ENCODE data around the gene PHF2.

The PHF2 gene

DNA sequence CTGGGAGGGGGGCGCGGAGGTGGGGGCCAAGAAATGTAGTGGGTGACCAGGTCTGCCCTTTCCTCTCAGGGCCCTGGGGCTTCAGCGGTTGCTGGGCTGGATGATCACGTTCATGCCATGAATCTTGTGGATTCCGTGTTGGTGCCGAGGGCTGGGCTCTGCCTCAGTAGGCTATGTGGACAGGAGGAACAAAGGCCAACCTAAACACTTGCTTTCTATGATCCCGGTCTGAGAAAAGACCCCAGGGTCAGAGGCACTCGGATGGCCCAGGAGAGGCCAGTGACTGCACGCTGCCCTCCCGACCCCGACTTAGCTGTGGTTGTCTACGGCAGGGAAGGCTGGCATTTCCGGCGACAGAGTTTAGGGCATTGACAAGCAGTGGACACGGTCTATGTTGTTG, 26.6 kb downstream of the PHF2 start:
- DNase-seq = no peak

DNA sequence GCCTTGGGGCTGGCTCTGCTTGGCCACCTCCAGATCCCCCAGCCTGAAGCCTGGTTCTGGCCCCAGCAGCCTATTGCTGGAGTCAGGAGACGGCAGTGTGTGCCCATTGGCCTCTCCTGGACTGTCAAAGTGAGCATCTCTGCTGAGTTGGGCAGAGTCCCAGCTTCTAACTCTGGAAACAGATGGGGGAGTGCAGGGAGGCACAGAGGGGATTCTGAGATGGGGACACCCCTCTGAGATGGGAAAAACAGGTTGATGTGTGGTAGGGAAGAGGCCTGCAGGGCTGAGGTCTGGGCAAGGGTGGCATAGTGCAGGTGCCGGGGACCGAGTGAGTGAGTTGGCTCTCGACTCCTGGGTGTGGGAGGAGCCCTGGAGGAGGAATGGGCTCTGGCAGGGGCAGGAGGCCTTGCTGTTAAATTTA, 27.5 kb downstream of the PHF2 start:
- DNase-seq = no peak

DNA sequence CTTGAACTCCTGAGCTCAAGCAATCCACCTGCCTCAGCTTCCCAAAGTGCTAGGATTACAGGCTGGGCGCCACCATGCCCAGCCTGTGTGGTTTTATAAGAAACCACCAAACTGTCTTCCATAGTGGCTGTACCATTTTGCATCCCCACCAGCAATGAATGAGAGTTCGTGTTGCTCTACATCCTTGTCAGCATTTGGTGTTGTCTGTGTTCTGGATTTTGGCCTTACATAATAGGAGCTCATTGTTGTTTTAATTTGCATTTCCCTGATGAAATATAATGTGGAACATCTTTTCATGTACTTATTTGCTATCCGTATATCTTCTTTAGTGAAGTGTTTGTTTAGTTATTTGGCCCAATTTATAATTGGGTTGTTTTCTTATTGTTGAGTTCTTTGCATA, 29.8 kb downstream of the PHF2 start:
- no peak for DNase-seq

DNA sequence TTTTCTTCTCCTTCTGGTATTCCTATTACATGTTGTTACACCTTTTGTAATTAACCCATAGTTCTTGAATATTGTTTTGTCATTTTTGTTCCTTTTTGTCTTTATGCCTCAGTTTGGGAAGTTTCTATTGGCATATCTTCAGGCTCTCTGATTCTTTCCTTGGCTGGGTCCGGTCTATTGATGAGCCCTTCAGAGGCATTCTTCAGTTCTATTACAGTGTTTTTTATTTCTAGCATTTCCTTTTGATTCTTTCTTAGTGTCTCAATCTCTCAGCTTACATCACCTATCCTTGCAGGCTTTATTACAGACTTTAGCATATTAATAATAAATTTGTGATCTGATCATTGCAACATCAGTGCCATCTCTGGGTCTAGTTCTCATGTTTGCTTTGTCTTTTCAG, 33.8 kb downstream of the PHF2 start:
- no peak for DNase-seq

DNA sequence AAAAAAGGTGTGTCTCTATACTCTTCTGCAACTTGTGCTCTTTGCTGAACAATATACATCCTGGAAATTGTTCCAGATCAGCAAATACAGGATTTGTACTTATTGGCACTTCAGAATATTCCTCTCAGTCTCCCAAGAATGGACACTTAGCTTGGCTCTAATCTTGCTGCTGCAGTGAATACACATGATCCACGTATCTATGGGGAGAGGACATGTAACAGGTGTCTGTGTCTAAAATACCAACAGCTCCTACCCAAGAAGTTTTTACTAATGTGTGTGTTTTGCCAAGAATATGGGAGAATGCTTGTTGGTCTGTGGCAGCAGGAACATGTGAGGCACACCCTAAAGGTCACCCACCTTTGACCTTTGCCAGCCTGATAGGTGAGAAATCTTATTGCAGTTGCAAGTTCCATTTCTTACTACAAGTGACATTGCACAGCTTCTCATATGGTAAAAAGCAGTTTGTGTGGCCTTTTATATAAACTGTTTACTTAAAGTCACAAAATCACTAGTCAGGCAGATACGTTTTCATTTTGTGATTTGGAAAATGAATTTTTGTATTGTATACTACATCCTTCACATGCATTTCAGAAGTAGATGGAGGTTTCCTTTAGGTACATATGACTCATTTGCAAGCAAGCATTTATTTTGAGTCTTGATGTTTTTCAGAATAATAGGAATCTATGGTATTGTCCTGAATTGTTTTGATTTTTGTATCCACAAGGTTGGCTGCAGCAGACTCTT, 35.8 kb downstream of the PHF2 start:
- no peak for DNase-seq

DNA sequence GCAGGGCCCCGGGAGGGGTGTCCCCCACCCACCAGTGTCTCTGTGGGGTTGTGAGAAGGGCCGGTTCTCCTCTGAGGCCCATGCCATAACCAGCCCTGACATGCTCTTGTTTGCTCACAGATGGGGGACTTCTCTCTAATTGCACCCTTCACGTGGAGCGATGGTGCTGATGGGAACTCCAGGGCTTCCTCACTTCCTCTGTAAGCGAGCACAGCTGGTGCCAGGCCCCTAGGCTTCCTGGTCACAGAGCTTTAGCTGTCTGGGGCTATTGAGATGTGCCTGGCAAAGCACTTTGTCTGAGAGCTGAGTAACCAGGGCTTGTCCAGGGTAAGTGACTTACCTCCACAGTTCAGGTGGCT, 36.4 kb downstream of the PHF2 start:
- no peak for DNase-seq

DNA sequence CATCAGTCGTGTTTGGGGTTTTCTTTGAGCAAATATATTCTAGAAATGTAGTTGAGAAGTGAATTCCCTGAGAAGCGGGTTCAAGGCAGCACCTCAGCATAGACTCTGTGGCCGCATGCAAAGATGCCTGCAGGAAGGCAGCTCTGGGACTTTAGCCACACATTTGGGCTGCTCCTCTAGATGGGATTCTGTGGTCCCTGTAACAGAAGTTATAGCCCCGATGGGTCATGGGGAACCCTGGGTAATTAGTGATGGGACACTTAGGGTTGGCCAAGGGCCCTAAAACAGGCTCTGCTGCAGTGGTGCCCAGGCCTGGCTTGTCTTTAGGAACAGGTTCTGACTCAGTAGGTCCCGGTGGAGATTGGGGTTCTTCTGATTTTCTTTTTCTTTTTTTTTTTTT, 36.8 kb downstream of the PHF2 start:
- DNase-seq = no peak

DNA sequence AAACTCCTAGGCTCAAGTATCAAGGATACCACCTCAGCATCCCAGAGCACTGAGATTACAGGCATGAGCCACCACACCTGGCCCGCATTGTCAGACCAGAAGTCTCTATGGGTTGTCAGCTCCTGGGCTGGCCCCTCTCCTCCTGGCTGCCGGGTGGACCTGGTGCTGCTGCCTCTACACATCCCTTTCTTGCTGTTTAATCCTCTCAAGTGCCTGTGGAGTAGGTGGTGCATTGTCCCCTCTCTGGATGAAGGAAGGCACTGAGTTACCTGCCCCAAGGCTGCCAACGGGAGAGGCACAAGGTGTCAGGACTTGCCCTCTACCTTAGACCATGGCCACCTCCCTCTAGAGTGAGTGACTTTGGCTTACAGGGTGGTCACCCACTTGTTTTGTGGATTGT, 37.4 kb downstream of the PHF2 start:
- DNase-seq = no peak

DNA sequence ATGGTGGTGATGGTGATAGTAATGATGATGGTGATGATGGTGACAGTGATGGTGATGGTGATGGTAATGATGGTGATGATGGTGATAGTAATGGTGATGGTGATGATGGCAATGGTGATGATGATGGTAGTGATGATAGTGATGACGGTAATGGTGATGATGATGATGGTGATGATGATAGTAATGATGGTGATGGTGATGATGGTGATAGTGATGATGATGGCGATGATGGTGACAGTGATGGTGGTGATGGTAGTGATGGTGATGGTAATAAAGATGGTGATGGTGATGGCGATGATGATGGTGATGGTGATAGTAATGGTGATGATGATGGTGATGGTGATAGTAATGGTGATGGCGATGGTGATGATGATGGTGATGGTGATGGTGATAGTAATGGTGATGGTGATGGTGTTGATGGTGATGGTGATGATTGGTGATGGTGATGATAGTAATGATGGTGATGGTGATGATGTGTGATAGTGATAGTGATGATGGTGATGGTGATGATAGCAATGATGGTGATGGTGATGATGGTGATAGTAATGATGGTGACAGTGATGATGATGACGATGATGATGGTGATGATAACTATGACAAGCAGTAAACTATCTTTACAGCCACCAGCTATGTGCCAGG, 38.6 kb downstream of the PHF2 start:
- DNase-seq = no peak

DNA sequence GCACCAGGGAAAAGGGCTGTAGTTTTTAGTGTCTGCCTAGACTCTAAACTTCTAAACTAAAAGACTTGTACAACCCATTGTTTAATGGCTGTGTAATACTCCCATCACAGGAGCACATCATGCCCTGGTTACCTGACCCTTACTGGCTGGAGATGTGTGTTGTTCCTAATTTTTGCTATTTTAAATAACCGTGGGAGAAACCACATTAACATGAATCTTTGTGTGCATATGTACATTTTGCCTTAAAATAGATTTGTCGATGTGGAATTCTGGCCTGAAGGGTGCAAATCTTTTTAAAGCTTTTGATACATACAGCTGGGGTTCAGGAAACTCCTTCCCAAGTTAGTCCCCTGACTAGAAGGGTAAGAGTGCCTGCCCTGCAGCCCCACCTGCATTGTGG, 39.7 kb downstream of the PHF2 start:
- no peak for DNase-seq

DNA sequence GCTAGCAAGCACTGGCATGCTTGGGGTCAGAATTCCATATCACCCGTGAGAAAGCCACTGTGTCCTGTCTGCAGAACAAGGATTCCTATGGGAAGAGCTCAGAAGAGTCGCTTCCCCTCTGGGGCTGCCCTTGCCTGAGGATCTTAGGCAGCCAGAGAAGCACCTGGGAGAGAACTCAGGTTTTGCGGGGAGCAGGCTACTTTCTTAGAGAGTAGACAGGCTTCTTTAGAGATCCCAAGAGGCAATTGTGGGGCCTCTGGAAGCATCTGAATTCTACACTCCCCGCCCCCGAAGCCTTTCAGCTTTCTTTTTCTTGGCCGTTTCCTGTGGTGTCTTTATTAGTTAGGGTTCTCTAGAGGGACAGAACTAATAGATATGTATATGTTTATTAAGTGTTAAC, 40.9 kb downstream of the PHF2 start:
- DNase-seq = no peak

DNA sequence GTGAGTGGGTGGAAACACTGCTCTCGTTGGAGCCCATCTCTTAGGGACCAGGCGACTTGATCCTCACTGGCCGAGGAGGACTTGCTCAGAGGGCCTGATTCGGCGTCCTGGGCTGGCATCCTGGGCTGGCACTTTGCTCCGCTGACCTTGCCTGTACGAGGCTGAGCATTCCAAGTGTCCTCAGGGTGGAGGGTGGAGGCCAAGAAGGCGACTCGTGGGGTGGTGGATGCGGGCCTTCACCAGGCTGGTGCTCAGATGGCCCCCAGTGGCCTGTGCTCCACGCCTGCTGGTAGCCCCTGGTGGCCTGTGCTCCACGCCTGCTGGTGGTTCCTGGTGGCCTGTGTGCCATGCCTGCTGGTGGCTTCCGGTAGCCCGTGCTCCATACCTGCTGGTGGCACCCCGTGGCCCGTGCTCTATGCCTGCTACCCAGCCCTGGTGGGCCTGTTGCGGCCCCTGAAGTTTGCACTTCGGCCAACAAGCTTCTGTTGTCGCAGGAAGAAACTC, 42.9 kb downstream of the PHF2 start:
- DNase-seq = no peak

DNA sequence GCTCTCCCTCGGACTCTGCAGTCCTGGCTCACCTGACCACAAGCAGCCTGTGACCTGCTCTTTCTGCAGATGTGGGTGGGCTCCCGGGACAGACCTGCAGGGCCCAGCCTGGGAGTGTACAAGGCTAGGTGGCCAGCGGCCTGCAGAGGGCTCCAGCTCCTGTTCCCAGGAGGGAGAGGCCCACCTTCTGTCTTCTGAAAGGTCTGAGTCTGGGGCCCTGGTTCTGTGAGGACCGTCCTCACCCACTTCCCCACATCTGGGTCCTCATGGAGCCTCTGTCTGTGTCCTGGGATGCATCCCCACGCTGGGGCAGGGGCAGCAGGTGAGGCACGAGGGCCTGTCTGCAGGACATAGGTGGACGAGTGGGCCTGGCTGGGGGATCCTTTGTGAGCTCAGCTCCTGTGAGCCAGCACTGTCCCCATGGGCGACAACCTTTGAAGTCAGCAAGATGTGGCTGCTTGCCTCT, 43.7 kb downstream of the PHF2 start:
- no peak for DNase-seq

DNA sequence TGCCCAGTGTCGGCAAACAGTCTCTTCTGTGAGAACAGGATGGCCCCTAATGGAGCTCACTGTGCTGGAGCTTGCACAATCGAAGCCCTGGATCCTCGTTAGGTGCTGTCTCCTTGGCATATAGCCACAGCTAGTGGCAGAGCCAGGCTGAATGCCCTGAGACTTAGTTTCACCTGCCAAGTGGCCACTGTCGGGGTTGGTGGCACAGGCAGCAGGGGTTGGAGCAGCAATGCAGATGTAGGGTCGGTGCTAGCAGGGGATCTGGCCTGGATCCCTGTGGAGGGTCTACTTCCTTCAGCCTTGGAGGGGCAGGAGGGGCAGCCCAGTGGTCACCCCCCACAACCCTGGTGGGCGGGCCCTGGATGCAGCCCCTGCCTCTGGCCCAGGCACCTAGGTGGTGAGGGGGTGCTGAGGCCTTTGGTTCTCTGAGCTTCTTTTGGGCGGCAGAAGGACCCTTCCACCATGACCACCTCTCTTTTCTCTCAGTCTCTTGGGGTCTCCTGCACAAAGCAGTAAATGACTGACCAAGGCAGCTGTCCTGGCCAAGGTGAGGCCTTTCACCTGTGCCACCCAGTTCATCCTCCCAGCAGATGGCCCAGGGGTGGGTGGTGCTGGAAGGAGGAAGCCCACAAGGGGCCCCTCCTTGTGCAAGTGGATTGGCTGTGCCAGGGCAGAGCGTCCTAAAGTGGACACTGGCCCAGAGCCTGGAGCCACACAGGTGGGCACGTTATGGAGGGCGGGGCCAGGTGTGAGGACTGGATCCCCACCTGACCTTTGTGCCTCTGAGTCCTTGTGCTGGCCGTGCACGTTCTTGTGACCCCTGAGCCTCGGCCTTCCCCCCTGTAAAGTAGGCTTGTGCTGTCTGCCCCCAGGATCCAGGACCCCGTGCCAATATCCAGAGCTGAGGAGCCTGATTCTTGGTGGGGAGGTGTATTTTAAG, 44.8 kb downstream of the PHF2 start:
- DNase-seq = no peak

DNA sequence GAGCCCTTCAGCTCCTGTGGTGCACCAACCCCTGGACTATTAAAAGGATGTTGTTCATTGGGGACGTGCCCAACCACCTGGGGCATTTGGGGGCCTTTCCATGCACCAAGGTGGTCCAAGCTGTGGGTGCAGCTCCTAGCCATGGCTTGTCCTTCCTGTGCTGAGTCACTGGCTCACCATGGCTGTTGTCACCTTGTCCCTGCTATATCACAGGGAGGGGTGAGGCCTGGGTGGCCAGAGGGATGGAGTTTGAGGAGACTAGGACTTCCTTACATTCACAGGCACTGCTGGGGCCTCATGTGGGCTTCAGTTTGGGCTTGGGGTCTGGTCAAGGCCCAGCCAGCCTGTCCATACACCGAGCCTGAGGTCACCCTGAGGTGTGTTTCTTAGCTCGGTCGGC, 45.5 kb downstream of the PHF2 start:
- DNase-seq = no peak

DNA sequence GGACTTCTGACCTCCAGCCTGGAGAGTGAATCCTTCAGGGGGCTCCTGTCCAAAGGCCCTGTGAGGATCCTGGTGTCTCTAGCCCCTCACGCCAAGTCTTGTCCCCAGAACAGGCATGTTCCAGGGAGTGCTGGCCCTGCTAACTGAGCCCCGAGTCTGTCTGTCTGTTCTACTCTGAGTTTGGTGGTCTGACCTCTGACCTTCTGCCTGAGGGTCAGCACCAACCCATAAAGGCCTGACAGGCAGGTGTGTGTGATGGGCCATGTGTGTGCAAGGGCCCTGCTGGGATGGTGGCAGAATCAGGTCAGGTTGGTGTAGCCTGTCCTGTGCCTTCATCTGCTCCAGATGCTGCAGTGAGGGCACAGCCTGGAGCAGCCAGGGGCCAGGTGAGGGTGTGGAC, 46.3 kb downstream of the PHF2 start:
- no peak for DNase-seq

DNA sequence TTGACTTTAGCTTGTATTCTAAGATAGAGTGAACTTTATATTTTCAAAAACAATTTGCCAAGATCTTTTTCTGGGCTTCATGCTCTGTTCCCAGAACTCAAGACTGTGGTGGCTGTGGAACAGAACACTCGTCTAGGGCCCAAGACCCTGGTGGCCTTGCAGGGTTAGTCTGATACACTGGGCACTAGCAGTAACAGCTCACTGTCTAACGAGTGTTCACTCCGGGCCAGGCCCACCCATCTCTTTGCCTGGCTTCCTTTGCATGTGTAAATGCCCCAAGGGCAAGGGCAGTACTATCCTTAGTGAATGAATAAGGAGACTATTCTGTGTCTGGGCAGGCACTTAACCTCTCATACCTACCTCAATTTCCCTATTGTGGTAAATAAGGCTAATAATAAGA, 47.4 kb downstream of the PHF2 start:
- no peak for DNase-seq

DNA sequence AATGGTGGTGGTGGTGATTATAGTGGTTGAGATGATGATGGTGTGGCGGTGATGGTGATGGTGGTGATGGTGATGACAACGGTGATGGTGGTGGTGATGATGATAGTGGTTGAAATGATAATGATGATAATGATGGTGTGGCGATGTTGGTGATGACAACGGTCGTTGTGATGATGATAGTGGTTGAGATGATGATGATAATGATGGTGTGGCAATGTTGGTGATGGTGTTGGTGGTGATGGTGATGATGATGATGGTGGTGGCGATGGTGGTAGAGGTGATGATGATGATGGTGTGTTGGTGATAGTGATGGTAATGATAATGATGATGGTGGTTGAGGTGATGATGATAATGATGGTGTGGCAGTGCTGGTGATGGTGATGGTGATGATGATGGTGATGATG, 48.0 kb downstream of the PHF2 start:
- DNase-seq = no peak

DNA sequence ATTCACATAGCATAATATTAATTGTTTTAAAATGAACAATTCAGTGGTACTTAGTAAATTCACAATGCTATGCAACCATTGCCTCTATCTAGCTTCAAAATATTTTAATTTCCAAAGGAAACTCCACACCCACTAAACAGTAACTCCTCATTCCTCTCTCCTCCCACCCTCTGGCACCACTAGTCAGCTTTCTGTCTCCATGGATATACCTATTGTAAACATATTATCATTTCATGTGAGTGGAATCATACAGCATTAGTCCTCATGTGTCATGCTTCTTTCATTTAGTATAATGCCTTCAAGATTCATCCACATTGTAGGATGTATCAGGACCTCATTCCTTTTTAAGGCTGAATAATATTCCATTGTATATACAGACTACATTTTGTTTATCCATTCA, 48.6 kb downstream of the PHF2 start:
- DNase-seq = no peak

DNA sequence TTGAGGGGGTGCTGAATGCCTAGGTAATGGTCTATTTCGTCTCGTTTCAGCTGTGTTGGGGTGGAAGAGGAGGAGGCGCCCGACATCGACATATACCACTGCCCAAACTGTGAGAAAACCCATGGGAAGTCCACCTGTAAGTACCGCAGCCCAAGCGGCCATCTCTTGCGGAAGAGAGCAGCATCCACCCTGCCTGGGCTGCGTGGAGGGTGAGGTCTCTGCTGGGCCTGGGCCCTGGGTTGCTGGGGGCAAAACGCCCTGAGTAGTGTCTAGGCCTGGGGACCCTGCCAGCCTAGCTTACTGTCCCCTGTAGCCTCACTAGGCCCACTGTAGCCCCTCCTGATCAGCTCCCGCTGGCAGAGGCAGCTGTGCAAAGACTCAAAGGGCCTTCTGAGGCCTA, 53.5 kb downstream of the PHF2 start:
- no peak for DNase-seq

DNA sequence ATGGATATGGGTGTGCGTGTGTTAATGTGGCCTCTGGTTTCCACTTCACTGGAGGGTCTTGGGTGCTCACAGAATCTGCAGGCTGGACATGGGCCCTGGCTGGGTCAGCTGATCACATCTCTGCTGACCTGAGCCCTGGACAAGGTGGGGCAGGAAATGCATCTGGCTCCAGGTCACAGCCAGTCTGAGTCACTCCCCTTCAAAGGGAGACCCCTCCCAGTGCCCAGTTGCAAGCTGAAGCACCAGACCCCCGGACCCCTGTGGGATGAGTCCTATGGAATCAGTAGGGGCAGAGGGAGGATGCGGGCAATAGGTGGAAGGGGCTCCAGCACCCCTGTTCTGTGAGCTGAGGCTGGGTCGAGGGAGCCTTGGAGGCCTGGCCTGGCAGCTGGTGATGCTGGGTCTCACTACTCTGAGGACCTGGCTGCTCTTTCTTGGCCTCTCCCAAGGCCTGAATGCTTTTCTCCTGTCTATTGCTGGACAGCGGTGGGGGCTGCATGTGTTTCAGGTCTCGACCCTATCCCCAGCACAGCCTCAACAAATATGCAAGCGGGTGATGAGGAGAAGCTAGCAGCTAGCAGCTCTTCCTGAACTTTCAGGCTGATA, 54.5 kb downstream of the PHF2 start:
- no peak for DNase-seq

DNA sequence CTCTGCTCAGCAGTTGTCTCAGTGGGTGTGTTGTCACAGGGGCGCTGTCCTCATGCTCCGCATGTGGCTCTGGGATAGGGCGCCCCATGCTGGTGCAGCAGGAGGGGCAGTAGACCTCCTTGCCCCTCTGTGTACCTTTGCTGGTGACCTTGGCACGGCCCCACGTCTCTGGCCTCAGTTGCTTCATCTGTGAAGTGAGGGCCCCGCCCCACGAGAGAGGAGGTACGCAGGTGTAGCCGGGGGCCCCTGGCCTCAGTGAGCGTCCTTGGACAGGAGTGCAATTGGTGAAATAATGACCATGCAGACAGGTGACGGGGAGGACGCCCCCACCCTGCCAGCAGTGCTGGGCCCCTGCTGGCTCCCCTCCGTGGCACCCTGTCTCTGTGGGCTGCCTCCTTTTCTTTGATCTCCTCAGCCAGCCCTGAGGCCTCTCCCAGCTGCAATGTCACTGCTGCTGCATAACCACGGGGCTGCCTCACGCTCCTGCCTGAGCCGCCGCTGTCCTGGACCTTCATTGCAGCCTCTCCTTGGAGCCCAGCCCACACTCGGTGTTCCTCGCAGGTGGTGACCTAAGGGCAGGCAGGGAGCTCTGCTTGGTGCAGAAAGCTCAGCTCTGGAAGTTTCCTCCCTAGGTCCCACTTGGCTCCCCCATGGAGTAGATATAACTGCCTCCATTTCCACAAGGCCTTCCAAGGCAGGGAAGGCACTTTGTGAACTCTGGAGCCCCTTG, 57.3 kb downstream of the PHF2 start:
- no peak for DNase-seq
